ENCODE data around the gene MCF2L2.

The MCF2L2 gene

DNA sequence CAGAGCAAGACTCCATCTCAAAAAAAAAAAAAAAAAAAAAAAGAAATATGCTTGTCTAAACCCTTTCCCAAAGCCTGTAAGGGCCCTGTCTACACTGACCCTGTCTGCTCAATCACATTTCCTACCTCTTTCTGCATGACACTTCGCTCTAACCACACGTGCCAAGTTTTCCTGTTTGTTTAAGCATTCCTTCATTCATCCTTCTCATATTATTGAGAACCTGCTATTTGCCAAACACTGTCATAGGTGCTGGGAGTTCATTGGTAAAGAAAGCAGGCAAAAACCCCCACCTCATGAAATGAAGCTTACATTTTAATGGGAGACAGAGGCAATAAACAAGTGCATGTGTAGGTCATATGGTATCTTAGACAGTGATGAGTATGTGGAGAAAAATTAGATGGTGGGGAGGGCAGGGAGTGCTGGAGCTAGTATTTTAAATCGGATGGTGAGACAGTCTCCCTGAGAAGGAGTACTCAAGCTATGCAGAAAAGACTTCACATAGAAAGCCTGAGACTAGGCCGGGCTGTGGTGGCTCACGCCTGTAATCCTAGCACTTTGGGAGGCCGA is 127.3 kb downstream of the MCF2L2 start:
- POLR2A ChIA-PET: no interaction called here
- no peak for TF ChIP-seq ZNF416 (tag by site-specific recombination; IDR thresholded peaks at IDR 0.05)
- TF ChIP-seq, protein P1, sequence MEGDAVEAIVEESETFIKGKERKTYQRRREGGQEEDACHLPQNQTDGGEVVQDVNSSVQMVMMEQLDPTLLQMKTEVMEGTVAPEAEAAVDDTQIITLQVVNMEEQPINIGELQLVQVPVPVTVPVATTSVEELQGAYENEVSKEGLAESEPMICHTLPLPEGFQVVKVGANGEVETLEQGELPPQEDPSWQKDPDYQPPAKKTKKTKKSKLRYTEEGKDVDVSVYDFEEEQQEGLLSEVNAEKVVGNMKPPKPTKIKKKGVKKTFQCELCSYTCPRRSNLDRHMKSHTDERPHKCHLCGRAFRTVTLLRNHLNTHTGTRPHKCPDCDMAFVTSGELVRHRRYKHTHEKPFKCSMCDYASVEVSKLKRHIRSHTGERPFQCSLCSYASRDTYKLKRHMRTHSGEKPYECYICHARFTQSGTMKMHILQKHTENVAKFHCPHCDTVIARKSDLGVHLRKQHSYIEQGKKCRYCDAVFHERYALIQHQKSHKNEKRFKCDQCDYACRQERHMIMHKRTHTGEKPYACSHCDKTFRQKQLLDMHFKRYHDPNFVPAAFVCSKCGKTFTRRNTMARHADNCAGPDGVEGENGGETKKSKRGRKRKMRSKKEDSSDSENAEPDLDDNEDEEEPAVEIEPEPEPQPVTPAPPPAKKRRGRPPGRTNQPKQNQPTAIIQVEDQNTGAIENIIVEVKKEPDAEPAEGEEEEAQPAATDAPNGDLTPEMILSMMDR (tag by site-specific recombination; IDR thresholded peaks at IDR 0.05): no peak
- TF ChIP-seq ZNF837 (tag by site-specific recombination; IDR thresholded peaks at IDR 0.05): no peak
- no peak for TF ChIP-seq ZNF514 (tag by site-specific recombination; IDR thresholded peaks at IDR 0.05)
- TF ChIP-seq BCL11B (tag by site-specific recombination; IDR thresholded peaks at IDR 0.05; ENCODE audit: low read depth): no peak
- no peak for TF ChIP-seq ZNF529 (tag by site-specific recombination; IDR thresholded peaks at IDR 0.05; ENCODE audit: insufficient replicate concordance)
- TF ChIP-seq, protein P2, sequence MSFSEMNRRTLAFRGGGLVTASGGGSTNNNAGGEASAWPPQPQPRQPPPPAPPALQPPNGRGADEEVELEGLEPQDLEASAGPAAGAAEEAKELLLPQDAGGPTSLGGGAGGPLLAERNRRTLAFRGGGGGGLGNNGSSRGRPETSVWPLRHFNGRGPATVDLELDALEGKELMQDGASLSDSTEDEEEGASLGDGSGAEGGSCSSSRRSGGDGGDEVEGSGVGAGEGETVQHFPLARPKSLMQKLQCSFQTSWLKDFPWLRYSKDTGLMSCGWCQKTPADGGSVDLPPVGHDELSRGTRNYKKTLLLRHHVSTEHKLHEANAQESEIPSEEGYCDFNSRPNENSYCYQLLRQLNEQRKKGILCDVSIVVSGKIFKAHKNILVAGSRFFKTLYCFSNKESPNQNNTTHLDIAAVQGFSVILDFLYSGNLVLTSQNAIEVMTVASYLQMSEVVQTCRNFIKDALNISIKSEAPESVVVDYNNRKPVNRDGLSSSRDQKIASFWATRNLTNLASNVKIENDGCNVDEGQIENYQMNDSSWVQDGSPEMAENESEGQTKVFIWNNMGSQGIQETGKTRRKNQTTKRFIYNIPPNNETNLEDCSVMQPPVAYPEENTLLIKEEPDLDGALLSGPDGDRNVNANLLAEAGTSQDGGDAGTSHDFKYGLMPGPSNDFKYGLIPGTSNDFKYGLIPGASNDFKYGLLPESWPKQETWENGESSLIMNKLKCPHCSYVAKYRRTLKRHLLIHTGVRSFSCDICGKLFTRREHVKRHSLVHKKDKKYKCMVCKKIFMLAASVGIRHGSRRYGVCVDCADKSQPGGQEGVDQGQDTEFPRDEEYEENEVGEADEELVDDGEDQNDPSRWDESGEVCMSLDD (tag by site-specific recombination; IDR thresholded peaks at IDR 0.05): no peak
- TF ChIP-seq ZNF792 (tag by site-specific recombination; IDR thresholded peaks at IDR 0.05): no peak
- no peak for TF ChIP-seq ZNF266 (tag by site-specific recombination; IDR thresholded peaks at IDR 0.05; ENCODE audit: low read depth)
- peaks cover 0 to 5% of the 10 kb centered on the region in 2 experiments; a peak in 1 of 3 replicates for H3K36me3 ChIP-seq (ENCODE audit: control insufficient read depth in 2 of 2, insufficient read depth in 1 of 2, low read length in 2 of 2)
- CTCF ChIA-PET: no interaction called here
- H3K27ac ChIP-seq (ENCODE audit: extremely low read depth, low read depth, low read length): no peak overlapping the region
- no peaks in the 10 kb centered on the region for H3K4me1 ChIP-seq (ENCODE audit: control insufficient read depth, insufficient read depth, low read length)
- H3K9me3 ChIP-seq (ENCODE audit: control insufficient read depth, insufficient read depth, low read depth, low read length): no peaks in the 10 kb centered on the region
- no peak overlapping the region for H3K4me3 ChIP-seq (ENCODE audit: low read depth, low read length)

- TF ChIP-seq ZNF623 (tag by site-specific recombination; IDR thresholded peaks at IDR 0.05) (no peak), ZSCAN16 (tag by site-specific recombination; IDR thresholded peaks at IDR 0.05) (no peak), ZNF555 (tag by site-specific recombination; conservative IDR thresholded peaks at IDR 0.05) (no peak), KLF8 (tag by site-specific recombination; IDR thresholded peaks at IDR 0.05) (no peak), ZNF138 (tag by site-specific recombination; IDR thresholded peaks at IDR 0.05; ENCODE audit: borderline replicate concordance) (no peak), SP3 (tag by site-specific recombination; IDR thresholded peaks at IDR 0.05) (no peak), ZNF544 (tag by site-specific recombination; IDR thresholded peaks at IDR 0.05) (no peak), ZNF561 (tag by site-specific recombination; IDR thresholded peaks at IDR 0.05; ENCODE audit: borderline replicate concordance) (no peak), ZNF792 (tag by site-specific recombination; IDR thresholded peaks at IDR 0.05) (no peak), ZNF423 (tag by site-specific recombination; IDR thresholded peaks at IDR 0.05) (no peak), ZNF639 (tag by site-specific recombination; IDR thresholded peaks at IDR 0.05) (no peak), ZBTB17 (tag by site-specific recombination; IDR thresholded peaks at IDR 0.05) (no peak)
- TF ChIP-seq, protein P3, sequence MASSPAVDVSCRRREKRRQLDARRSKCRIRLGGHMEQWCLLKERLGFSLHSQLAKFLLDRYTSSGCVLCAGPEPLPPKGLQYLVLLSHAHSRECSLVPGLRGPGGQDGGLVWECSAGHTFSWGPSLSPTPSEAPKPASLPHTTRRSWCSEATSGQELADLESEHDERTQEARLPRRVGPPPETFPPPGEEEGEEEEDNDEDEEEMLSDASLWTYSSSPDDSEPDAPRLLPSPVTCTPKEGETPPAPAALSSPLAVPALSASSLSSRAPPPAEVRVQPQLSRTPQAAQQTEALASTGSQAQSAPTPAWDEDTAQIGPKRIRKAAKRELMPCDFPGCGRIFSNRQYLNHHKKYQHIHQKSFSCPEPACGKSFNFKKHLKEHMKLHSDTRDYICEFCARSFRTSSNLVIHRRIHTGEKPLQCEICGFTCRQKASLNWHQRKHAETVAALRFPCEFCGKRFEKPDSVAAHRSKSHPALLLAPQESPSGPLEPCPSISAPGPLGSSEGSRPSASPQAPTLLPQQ (tag by site-specific recombination; IDR thresholded peaks at IDR 0.05): no peak
- POLR2A ChIA-PET: no interaction called here
Measured at GRCh38 chr3:183299976-183300375, 128.4 kb downstream of the MCF2L2 start.

More at GRCh38 chr3:183299976-183300375, 128.4 kb downstream of the MCF2L2 start:
- CTCF ChIA-PET: no interaction called here
- Histone ChIP-seq H3K4me1 (ENCODE audit: control insufficient read depth, insufficient read depth, low read length) (no peaks in the 10 kb centered on the region), H3K27ac (ENCODE audit: extremely low read depth, low read depth, low read length) (no peak overlapping the region), H3K9me3 (ENCODE audit: control insufficient read depth, insufficient read depth, low read depth, low read length) (no peaks in the 10 kb centered on the region), H3K36me3 (ENCODE audit: control insufficient read depth in 2 of 2, insufficient read depth in 1 of 2, low read length in 2 of 2) (peaks cover 0 to 7% of the 10 kb centered on the region in 2 experiments; a peak in 1 of 3 replicates), H3K4me3 (ENCODE audit: low read depth, low read length) (no peak overlapping the region)
